C4-2B (cell line): ENCODE measurements around the gene TPM1.

ENCODE experiments used
- H3K27ac ChIP-seq: fragments of 450-650 bp; 2 replicates; pipeline ENCODE4 v1.5.1; 2017
- ZFX ChIP-seq: fragments of 450-650 bp; IDR thresholded peaks from 2 replicates; pipeline ENCODE4 v1.6.1; 2017
- TF ChIP-seq, protein P1 (sequence below): fragments of 450-650 bp; conservative IDR thresholded peaks from 2 replicates; pipeline ENCODE4 v1.5.1; 2017; ENCODE audit warnings: mild to moderate bottlenecking

Gene TPM1

DNA sequence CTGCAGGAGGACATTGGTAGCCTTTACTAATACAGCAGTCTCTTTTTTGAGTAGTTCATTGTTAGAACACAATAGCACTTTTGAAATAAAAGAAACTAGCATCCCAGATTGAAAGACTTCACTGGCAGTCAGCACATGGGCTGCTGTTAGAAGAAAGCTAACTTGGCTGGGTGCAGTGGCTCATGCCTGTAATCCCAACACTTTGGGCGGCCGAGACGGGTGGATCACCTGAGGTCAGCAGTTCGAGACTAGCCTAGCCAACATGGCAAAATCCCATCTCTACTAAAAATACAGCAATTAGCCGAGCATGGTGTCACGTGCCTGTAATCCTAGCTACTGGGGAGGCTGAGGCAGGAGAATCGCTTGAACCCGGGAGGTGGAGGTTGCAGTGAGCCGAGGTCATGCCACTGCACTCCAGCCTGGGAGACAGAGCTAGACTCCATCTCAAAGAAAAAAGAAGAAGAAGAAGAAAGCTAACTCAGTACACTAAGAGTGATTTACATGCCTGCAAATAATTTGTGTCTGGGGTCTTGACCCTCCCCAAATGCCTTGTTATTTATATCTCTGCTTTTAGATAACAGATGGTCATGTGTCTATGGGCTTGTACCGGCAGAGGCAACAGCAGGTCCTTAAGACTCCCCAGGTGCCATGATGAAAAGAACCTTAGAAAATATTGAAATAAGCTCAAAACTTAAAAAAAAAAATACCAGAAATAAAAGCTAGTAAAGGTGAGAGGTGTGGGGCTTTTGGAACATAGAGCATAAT lies 9.7 kb downstream of the TPM1 start:
- peak overlapping the region; percentile 85 for H3K27ac ChIP-seq
- TF ChIP-seq ZFX = no peak

DNA sequence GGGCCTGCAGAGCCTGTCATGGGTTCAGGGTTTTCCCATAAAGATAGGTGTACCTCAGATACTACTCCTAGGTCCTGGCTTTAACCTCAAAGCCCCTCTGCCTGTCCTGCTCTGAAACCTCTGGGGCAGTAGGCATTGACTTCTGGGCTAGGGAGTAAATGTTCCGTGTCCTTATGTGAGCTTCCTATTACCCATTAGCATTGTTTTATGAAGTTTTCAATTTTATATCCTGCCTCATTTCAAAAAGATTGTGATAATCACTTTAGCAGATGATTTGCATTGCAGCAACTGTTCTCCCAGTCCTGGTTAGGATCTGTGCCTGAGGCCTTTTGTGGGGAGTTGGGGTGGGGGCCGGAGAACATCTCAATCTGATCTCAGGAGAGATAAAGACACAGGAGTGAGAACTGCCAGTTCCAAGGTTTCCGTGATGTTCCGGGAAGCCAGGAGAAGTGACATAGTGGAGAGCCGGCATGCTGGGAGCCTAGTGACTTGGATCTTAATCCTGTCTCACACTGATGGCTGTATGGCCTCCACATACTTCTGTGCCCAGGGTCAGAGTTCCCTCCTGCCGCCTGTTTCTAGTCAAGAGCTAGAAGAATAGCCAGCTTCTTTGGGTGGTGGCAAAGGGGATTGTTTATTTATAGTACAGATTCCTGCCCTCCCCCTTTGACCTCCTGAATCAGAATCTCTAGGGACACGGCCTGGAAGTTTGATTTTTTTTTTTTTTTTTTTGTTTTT lies 10.6 kb downstream of the TPM1 start:
- TF ChIP-seq, protein P1, sequence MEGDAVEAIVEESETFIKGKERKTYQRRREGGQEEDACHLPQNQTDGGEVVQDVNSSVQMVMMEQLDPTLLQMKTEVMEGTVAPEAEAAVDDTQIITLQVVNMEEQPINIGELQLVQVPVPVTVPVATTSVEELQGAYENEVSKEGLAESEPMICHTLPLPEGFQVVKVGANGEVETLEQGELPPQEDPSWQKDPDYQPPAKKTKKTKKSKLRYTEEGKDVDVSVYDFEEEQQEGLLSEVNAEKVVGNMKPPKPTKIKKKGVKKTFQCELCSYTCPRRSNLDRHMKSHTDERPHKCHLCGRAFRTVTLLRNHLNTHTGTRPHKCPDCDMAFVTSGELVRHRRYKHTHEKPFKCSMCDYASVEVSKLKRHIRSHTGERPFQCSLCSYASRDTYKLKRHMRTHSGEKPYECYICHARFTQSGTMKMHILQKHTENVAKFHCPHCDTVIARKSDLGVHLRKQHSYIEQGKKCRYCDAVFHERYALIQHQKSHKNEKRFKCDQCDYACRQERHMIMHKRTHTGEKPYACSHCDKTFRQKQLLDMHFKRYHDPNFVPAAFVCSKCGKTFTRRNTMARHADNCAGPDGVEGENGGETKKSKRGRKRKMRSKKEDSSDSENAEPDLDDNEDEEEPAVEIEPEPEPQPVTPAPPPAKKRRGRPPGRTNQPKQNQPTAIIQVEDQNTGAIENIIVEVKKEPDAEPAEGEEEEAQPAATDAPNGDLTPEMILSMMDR = no peak
- TF ChIP-seq ZFX = no peak
- peak overlapping the region; percentile 85 for H3K27ac ChIP-seq

DNA sequence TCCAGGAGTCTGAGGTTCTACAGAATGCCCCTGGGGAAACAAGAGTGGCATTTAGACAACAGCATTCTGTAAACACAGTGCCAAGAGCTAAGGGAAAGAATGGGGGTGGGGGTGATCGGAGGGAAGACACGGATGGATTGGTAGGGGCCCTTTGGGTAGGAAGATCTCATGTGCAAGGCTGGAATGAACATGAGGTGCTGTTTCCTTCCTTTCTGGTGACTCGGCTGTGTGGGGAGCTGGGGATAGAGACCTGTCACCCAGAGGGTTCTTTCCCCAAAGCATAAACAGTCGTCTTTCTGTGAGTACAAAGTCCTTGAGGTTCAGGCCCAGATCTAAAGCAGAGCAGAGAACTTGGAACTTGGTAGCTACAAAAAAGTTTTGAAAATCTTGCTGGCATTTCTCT lies 11.7 kb downstream of the TPM1 start:
- peak overlapping the region; percentile 85 for H3K27ac ChIP-seq

DNA sequence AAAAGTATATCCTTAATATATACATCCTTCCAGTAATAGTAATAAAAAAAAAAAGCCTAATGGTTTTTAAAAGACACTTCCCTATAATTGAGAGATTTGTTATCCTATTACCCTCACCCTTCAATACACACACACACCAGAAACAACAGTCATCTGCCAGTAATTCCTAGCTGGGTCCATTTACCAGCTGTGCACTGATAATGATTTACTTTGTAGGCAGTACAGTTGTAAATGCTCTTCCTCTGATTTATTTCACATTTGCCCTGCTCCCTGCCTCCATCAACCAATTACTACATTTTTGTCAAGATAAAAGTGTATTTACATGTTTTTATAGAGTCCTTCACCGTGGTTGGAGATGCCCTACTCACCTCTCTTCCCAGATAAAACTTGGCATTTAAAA lies 12.4 kb downstream of the TPM1 start:
- no peak for TF ChIP-seq ZFX
- TF ChIP-seq, protein P1 = no peak
- no peak overlapping the region for H3K27ac ChIP-seq

More for the DNA sequence above, 11.7 kb downstream of the TPM1 start:
- TF ChIP-seq ZFX = no peak
- TF ChIP-seq, protein P1 = no peak

DNA sequence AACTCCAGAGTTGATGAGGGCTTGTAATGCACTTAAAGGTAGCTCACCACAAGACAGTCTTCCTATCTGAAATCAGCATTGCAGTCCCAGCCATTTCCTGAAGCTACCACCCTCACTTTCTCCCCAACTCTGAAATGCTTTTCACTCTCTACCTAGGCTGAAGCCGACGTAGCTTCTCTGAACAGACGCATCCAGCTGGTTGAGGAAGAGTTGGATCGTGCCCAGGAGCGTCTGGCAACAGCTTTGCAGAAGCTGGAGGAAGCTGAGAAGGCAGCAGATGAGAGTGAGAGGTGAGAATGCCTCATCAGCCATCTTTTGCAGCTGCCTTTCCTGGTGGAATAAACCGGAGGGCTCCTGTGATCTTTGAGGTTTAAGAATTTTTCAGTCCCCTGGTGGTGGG lies 14.3 kb downstream of the TPM1 start:
- H3K27ac ChIP-seq = no peak overlapping the region
- TF ChIP-seq, protein P1 = no peak
- TF ChIP-seq ZFX = no peak

DNA sequence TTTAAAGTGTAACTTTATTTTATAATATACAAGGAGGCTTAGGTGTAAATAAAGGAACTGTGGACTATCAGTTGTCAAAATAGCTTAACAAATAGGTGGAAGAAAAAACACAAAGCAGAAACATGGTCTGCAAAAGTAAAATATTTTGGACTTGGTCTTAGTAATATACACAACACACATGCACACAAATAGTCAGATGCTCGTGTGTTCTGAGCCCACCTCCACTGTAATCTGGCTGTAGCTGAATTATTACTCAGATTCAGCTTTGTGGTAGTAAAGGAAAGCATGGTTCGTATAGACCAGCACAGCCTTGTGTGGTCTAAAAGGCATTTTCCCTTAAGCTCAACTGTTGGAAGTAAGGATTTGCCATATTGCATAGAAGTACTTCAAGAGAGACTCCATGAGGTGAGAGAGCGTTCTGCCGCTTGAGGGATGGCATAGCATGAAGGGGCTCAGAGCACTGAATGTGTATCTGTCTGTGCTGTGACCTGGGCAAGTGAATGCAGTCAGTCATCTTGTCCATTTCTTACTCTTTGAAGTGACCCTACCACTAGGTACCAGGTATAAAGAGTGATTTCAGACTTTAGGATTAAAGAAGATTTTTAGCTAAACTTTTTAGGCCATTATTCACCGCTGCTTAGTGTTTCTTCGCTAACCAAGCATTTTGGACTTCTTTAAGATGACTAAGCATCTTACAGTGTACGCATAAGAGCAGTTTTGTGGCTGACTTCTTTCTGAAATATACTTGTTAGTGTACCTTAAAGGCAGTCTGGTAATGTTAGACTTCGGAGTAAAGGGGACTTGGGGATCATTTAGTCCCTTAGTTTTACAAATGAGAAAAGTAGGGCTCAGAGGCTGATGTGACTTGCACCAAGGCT lies 15.2 kb downstream of the TPM1 start:
- TF ChIP-seq, protein P1 = no peak
- TF ChIP-seq ZFX = no peak
- H3K27ac ChIP-seq = no peak overlapping the region

DNA sequence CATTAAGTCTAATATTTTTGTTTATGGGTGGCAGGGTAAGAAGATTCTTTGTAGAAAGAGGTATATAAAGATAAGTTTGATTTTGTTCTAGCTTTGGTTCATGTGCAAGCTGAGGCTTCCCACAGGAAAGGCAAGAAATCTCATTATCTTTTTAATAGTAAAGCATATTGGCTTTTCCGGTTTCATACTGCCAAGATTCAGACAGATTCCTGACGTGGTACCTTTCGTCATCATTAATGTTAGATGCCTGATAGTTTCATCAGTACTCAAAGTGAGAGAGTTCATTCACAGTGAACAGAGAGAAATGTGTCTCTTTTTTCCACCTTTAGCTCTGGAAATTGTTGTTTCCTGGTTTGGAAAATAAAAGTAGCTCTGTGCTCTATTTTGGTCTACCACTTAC lies 16.5 kb downstream of the TPM1 start:
- TF ChIP-seq ZFX = no peak
- TF ChIP-seq, protein P1 = no peak
- no peak overlapping the region for H3K27ac ChIP-seq
